Measurements from ENCODE around the gene ZNF837.

The ZNF837 gene

GRCh38 chr19:58382997-58383603, 2.3 kb upstream of the ZNF837 start:
- Histone ChIP-seq H3K4me3 (ENCODE audit: low read length) (no peak overlapping the region), H3F3A (ENCODE audit: insufficient read depth, low read length) (peaks cover 3% of the 10 kb centered on the region; the same call in 1 of the 2 replicates), H3K4me2 (ENCODE audit: low read depth, low read length) (no peak overlapping the region), H4K20me1 (ENCODE audit: insufficient read depth, low read length) (no peaks in the 10 kb centered on the region), H3K9me2 (replicated peaks; ENCODE audit: insufficient read depth, low read length) (no peaks in the 10 kb centered on the region), H3K9me3 (replicated peaks; ENCODE audit: insufficient read depth, low read length) (no peaks in the 10 kb centered on the region), H3K79me2 (ENCODE audit: low read length) (peaks cover 10% of the 10 kb centered on the region), H3K27ac (ENCODE audit: low read length) (no peak overlapping the region), H3K4me1 (ENCODE audit: low read length) (0 out of 2 replicates have a peak, but pooled peaks cover 10% of the 10 kb centered on the region), H3K36me3 (replicated peaks; ENCODE audit: insufficient read depth, low read length) (peaks cover 3% of the 10 kb centered on the region; the same call in 1 of the 2 replicates), H2AFZ (ENCODE audit: low read length) (no peak overlapping the region), H3K9ac (ENCODE audit: low read length) (no peak overlapping the region), H3K27me3 (replicated peaks; ENCODE audit: insufficient read depth, low read length) (no peaks in the 10 kb centered on the region)
- TF ChIP-seq EZH2 (optimal IDR thresholded peaks at IDR 0.05; ENCODE audit: low read depth, low read length), result no peak
- TF ChIP-seq CTCF (IDR thresholded peaks at IDR 0.05; ENCODE audit: low read length), result no peak
- no peak for TF ChIP-seq EZH2phosphoT487 (IDR thresholded peaks at IDR 0.05; ENCODE audit: low read length)
- no peak for DNase-seq

- Histone ChIP-seq H3K9me3 (replicated peaks; ENCODE audit: insufficient read depth, low read length) (no peaks in the 10 kb centered on the region), H4K20me1 (ENCODE audit: insufficient read depth, low read length) (no peaks in the 10 kb centered on the region), H3K79me2 (ENCODE audit: low read length) (no peaks in the 10 kb centered on the region), H3K27ac (ENCODE audit: low read length) (peak overlapping the region; percentile 50; the same call in 1 of the 2 replicates), H3K9me2 (replicated peaks; ENCODE audit: insufficient read depth, low read length) (no peaks in the 10 kb centered on the region), H3K27me3 (replicated peaks; ENCODE audit: insufficient read depth, low read length) (no peaks in the 10 kb centered on the region), H3K4me3 (ENCODE audit: low read length) (peak overlapping the region; percentile 56), H3K9ac (ENCODE audit: low read length) (peak overlapping the region; percentile 62), H3K36me3 (replicated peaks; ENCODE audit: insufficient read depth, low read length) (no peaks in the 10 kb centered on the region), H3F3A (ENCODE audit: insufficient read depth, low read length) (peaks cover 3% of the 10 kb centered on the region; the same call in 1 of the 2 replicates), H2AFZ (ENCODE audit: low read length) (0 out of 2 replicates have a peak overlapping the region, but pooled peaks have one; percentile 17), H3K4me2 (ENCODE audit: low read depth, low read length) (peak overlapping the region; percentile 61; the same call in 1 of the 2 replicates), H3K4me1 (ENCODE audit: low read length) (0 out of 2 replicates have a peak, but pooled peaks cover 6% of the 10 kb centered on the region)
- TF ChIP-seq EZH2 (optimal IDR thresholded peaks at IDR 0.05; ENCODE audit: low read depth, low read length), result no peak
- TF ChIP-seq EZH2phosphoT487 (IDR thresholded peaks at IDR 0.05; ENCODE audit: low read length), result no peak
- TF ChIP-seq CTCF (IDR thresholded peaks at IDR 0.05; ENCODE audit: low read length), result no peak
- DNase-seq, result no peak
These were observed 806 bp upstream of the ZNF837 start for GRCh38 chr19:58381460-58382212.

GRCh38 chr19:58380037-58380661, 681 bp downstream of the ZNF837 start:
- Histone ChIP-seq H3K4me3 (ENCODE audit: low read length) (peak overlapping the region; percentile 76), H2AFZ (ENCODE audit: low read length) (peak overlapping the region; percentile 96), H3K79me2 (ENCODE audit: low read length) (no peaks in the 10 kb centered on the region), H3K9me3 (replicated peaks; ENCODE audit: insufficient read depth, low read length) (no peaks in the 10 kb centered on the region), H3K27ac (ENCODE audit: low read length) (peak overlapping the region; percentile 71; the same call in 1 of the 2 replicates), H3K9me2 (replicated peaks; ENCODE audit: insufficient read depth, low read length) (no peaks in the 10 kb centered on the region), H4K20me1 (ENCODE audit: insufficient read depth, low read length) (no peaks in the 10 kb centered on the region), H3K27me3 (replicated peaks; ENCODE audit: insufficient read depth, low read length) (no peaks in the 10 kb centered on the region), H3F3A (ENCODE audit: insufficient read depth, low read length) (no peaks in the 10 kb centered on the region), H3K4me2 (ENCODE audit: low read depth, low read length) (peak overlapping the region; percentile 96), H3K9ac (ENCODE audit: low read length) (peak overlapping the region; percentile 82; the same call in 1 of the 2 replicates), H3K36me3 (replicated peaks; ENCODE audit: insufficient read depth, low read length) (no peaks in the 10 kb centered on the region), H3K4me1 (ENCODE audit: low read length) (0 out of 2 replicates have a peak, but pooled peaks cover 3% of the 10 kb centered on the region)
- TF ChIP-seq EZH2 (optimal IDR thresholded peaks at IDR 0.05; ENCODE audit: low read depth, low read length) (no peak), EZH2phosphoT487 (IDR thresholded peaks at IDR 0.05; ENCODE audit: low read length) (no peak), CTCF (IDR thresholded peaks at IDR 0.05; ENCODE audit: low read length) (no peak)
- DNase-seq, result no peak
